GM12874 (cell line): ENCODE results near the gene OR1L6.

Experiments used
- TF ChIP-seq, protein P1 (sequence below): IDR thresholded peaks from 2 replicates; pipeline ENCODE4 v1.5.1; 2011; ENCODE audit warnings: low read depth, mild to moderate bottlenecking, control low read depth, low read length, moderate library complexity; ENCODE audit not compliant: insufficient read depth

Gene OR1L6, protein sequence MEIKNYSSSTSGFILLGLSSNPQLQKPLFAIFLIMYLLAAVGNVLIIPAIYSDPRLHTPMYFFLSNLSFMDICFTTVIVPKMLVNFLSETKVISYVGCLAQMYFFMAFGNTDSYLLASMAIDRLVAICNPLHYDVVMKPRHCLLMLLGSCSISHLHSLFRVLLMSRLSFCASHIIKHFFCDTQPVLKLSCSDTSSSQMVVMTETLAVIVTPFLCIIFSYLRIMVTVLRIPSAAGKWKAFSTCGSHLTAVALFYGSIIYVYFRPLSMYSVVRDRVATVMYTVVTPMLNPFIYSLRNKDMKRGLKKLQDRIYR

DNA sequence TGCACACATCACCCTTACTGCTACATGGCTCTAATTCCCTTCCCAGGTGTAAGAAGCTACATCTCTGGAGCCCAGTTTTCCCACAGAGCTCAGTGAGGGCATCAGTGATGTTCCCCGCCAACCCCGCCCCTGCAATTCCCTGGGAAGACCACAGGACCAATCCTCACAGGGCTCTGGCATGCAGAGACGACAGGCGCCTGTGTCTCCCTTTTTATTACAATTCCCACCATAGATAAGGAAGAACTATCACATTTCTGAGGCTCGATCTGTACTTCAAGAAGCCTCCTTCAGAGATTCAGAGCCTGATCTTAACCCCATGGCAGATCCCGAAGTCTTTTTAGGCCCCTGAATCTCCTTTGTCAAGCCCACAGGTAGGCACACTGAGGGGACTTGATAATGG lies at the start of gene OR1L6:
Gene OR1L6, plus strand, starts transcription at position 301 of the 400 bp plus-strand sequence. CDS start 7,545 bp downstream, outside the sequence.
- TF ChIP-seq, protein P1, sequence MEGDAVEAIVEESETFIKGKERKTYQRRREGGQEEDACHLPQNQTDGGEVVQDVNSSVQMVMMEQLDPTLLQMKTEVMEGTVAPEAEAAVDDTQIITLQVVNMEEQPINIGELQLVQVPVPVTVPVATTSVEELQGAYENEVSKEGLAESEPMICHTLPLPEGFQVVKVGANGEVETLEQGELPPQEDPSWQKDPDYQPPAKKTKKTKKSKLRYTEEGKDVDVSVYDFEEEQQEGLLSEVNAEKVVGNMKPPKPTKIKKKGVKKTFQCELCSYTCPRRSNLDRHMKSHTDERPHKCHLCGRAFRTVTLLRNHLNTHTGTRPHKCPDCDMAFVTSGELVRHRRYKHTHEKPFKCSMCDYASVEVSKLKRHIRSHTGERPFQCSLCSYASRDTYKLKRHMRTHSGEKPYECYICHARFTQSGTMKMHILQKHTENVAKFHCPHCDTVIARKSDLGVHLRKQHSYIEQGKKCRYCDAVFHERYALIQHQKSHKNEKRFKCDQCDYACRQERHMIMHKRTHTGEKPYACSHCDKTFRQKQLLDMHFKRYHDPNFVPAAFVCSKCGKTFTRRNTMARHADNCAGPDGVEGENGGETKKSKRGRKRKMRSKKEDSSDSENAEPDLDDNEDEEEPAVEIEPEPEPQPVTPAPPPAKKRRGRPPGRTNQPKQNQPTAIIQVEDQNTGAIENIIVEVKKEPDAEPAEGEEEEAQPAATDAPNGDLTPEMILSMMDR, result no peak

DNA sequence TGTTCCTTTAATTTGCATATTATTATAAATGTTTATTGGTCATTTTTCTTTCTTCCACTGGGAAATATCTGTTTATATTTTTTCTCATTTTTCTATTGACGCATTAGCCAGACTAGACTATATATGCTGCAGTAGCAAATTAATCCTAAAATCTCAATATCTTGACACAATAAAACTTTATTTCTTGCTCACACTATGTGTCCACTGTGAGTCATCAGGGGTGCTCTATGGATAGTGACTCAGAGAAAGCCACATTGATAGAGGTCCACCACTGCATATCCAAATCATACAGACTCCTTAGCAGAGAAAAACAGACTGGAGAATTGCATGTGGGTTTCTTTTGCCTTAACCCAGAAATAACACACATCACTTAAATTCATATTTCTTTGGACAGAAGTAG lies 46.4 kb upstream of the OR1L6 start:
- TF ChIP-seq, protein P1, result no peak

DNA sequence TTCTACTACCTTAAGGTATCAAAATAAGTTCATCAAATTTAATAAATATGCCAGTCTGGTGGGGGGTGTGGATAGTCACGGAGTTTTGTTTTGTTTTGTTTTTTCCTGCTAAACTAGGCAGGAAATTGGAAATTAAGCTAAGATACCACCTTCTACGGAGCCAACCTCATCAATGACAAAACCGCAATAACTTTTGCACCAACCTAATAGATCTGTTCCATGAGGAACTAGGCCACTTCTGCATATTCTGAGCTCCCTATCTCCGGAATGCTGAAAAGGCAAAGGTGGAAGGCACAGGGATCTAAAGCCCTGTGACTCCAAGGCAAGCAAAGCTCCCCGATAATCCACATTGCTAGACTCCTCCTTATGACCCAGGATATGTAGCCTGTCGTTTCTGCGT lies 24.1 kb upstream of the OR1L6 start:
- TF ChIP-seq, protein P1, result no peak

DNA sequence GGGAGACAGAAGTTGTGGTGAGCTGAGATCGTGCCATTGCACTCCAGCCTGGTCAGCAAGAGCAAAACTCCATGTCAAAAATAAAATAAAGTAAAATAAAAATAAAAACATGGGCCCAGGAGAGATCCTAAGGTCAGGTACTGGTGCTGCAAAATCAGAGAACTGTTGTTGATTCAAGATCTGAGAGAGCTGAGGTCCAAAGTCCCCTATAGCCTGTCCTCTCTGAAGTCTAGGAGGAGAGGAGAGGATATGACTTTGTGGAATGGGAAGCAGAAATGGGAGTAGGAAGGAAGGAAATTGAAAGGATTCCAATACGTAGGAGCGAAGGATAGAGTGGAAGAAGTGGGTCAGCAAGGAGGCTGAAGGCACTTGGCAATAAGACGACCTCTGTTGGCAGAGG lies 22.9 kb upstream of the OR1L6 start:
- TF ChIP-seq, protein P1, result no peak

DNA sequence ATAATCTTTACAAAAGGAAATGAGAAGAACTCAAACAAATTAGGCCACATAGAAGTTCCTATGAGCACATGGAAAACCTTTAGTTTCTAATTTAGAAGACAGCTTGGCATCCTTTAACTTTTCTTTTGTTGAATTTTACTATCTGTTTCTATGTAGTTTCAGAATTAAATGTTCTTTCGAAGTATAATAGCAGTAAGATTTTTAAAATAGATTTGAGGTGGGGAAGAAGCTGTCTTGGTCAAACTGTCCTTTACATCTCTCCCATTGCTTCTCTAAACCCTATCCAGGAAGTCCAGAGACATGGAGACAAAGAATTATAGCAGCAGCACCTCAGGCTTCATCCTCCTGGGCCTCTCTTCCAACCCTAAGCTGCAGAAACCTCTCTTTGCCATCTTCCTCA lies 18.4 kb upstream of the OR1L6 start, which contains the start of gene OR1L4:
Gene OR1L4, plus strand, starts transcription at position 301 of the 400 bp plus-strand sequence. Its CDS starts 0 bp downstream, at position 301.
- TF ChIP-seq, protein P1, result no peak

DNA sequence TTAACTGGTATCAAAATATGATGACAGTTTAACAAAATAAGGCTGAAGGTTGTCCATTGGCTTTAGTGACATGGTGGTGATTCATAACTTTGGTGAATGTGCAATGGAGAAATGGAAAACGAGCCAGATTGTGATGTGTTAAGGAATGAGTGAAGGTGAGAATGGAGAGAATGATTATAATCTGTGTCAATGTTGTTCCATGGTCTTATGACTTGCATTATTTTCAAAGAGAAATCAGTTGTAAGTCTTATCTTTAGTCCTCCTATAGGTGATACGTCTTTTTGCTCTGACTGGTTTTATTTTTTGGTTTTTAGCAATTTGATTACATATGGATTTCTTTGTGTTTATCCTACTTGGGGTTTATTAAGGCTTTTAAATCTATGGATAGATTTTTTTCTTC lies 12.7 kb downstream of the OR1L6 start:
- TF ChIP-seq, protein P1, result no peak

DNA sequence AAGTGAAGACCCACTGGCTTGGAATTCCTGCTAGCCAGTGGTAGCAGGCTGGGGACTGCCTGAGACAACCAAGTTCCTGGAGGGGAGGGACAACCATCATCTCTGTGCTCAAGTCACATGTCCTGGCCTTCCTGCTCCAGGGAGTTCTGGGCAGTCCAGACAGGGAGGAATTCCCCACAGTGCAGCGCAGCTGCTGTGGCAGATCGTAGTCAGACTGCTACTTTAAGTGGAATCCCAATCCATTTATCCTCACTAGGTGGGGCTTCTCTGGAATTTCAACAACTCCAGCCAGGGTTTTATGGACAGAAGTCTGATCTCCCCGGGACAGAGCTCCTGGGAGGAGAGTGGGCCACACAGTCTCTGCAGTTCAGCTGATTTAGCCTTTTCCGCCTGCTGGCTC lies 25.7 kb downstream of the OR1L6 start:
- TF ChIP-seq, protein P1, result no peak
